H1 (cell line): Measurements from ENCODE around the gene PDE9A.
"Not testable (repeated sequence)": the region's sequence is repeated elsewhere in the genome, so short reads cannot be mapped to it uniquely, and the experiment has no call there.

ENCODE experiments used
- CEBPB ChIP-seq: IDR thresholded peaks from 2 replicates; pipeline ENCODE4 v1.6.1; 2012; ENCODE audit warnings: low read depth, low read length
- PHF8 ChIP-seq: fragments of 200-600 bp; sonication (generic); conservative IDR thresholded peaks from 2 replicates; pipeline ENCODE4 v1.7.1; 2012; ENCODE audit warnings: low read depth, mild to moderate bottlenecking, inconsistent platforms, low read length, moderate library complexity
- TEAD4 ChIP-seq: IDR thresholded peaks from 2 replicates; pipeline ENCODE4 v1.6.1; 2012; ENCODE audit warnings: low read depth, low read length, inconsistent platforms, mixed read lengths
- TF ChIP-seq, protein P1 (sequence below), 3 experiments: IDR thresholded peaks; 1 replicate in 2 of 3; 2 replicates in 1 of 3; pipeline versions ENCODE4 v1.5.1 to v1.6.1; 2011; ENCODE audit warnings: low read length in 3 of 3, mild to moderate bottlenecking in 3 of 3, inconsistent platforms in 2 of 3, low read depth in 1 of 3, moderate library complexity in 1 of 3; ENCODE audit not compliant: insufficient read depth in 1 of 3; ENCODE audit errors: control extremely low read depth in 1 of 3
- TF ChIP-seq, protein P2 (sequence below): IDR thresholded peaks from 2 replicates; pipeline ENCODE4 v1.6.1; 2012; ENCODE audit warnings: low read length, inconsistent platforms

DNA sequence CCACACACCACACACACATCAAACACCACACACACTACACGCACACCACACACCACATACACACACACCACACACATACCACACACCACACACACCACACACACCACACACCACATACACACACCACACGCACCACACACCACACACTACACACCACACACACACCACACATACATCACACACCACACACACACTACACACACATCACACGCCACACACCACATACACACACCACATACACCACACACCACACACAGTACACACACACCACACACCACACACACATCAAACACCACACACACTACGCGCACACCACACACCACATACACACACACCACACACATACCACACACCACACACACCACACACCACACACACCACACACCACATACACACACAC is 38.0 kb upstream of the PDE9A start:
- not testable (repeated sequence) for TF ChIP-seq CEBPB, PHF8, TEAD4
- TF ChIP-seq, protein P1, sequence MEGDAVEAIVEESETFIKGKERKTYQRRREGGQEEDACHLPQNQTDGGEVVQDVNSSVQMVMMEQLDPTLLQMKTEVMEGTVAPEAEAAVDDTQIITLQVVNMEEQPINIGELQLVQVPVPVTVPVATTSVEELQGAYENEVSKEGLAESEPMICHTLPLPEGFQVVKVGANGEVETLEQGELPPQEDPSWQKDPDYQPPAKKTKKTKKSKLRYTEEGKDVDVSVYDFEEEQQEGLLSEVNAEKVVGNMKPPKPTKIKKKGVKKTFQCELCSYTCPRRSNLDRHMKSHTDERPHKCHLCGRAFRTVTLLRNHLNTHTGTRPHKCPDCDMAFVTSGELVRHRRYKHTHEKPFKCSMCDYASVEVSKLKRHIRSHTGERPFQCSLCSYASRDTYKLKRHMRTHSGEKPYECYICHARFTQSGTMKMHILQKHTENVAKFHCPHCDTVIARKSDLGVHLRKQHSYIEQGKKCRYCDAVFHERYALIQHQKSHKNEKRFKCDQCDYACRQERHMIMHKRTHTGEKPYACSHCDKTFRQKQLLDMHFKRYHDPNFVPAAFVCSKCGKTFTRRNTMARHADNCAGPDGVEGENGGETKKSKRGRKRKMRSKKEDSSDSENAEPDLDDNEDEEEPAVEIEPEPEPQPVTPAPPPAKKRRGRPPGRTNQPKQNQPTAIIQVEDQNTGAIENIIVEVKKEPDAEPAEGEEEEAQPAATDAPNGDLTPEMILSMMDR (IDR thresholded peaks at IDR 0.05; ENCODE audit: control extremely low read depth in 1 of 3, insufficient read depth in 1 of 3, low read depth in 1 of 3, low read length in 3 of 3): not testable (repeated sequence)
- TF ChIP-seq, protein P2, sequence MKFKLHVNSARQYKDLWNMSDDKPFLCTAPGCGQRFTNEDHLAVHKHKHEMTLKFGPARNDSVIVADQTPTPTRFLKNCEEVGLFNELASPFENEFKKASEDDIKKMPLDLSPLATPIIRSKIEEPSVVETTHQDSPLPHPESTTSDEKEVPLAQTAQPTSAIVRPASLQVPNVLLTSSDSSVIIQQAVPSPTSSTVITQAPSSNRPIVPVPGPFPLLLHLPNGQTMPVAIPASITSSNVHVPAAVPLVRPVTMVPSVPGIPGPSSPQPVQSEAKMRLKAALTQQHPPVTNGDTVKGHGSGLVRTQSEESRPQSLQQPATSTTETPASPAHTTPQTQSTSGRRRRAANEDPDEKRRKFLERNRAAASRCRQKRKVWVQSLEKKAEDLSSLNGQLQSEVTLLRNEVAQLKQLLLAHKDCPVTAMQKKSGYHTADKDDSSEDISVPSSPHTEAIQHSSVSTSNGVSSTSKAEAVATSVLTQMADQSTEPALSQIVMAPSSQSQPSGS: not testable (repeated sequence)
